ENCODE results near the gene C10orf120.
A peak's percentile ranks its signal among the peaks of the same experiment; 100 is the strongest.

DNA sequence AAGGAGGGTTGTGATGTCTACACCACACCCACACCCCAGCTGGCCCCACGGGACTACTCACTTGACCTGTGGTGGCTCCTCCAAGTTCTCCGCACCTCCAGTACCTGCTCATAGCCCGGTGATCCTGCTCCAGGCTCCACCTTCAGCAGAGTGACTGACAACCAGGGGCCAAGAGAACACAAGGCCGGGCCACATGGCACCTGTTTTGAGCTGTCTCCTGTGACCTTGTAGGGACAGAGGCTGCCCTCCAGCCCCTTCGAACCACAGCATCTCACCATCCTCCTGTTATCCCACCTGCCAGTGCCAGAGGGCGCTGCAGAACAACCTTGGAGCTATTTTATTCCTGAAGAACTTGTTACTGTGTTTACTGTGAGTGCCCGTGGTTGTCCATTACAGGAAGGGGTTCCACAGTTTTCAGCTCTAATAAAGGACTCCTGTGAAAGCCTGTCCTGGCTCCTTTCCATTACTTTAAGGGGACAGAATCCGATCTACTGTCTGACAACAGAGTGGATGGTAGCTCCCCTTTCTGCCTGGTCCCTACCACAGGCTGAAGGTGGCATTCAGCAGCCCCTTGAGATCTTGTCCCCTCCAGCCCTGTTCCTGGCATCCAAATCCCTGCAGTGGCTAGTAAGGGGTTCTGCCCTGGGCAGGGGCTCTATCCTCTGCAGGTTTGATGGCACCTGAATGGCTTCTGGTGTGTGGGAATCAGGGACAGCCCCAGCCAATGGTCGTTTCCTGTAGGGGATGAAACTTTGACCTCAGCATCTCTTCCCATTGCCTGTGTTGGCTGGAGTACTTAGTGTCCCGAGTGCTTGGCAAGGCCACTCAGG is 50.8 kb downstream of the C10orf120 start:
- TF ChIP-seq JUNB (IDR thresholded peaks at IDR 0.05; ENCODE audit: unreplicated experiment) = no peak
- TF ChIP-seq, protein P1, sequence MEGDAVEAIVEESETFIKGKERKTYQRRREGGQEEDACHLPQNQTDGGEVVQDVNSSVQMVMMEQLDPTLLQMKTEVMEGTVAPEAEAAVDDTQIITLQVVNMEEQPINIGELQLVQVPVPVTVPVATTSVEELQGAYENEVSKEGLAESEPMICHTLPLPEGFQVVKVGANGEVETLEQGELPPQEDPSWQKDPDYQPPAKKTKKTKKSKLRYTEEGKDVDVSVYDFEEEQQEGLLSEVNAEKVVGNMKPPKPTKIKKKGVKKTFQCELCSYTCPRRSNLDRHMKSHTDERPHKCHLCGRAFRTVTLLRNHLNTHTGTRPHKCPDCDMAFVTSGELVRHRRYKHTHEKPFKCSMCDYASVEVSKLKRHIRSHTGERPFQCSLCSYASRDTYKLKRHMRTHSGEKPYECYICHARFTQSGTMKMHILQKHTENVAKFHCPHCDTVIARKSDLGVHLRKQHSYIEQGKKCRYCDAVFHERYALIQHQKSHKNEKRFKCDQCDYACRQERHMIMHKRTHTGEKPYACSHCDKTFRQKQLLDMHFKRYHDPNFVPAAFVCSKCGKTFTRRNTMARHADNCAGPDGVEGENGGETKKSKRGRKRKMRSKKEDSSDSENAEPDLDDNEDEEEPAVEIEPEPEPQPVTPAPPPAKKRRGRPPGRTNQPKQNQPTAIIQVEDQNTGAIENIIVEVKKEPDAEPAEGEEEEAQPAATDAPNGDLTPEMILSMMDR (conservative IDR thresholded peaks at IDR 0.05; ENCODE audit: low read depth in 2 of 2) = peak; percentile 84 to 93
- no peak for TF ChIP-seq POLR2AphosphoS5 (IDR thresholded peaks at IDR 0.05; ENCODE audit: low read depth)
- TF ChIP-seq, protein P2, sequence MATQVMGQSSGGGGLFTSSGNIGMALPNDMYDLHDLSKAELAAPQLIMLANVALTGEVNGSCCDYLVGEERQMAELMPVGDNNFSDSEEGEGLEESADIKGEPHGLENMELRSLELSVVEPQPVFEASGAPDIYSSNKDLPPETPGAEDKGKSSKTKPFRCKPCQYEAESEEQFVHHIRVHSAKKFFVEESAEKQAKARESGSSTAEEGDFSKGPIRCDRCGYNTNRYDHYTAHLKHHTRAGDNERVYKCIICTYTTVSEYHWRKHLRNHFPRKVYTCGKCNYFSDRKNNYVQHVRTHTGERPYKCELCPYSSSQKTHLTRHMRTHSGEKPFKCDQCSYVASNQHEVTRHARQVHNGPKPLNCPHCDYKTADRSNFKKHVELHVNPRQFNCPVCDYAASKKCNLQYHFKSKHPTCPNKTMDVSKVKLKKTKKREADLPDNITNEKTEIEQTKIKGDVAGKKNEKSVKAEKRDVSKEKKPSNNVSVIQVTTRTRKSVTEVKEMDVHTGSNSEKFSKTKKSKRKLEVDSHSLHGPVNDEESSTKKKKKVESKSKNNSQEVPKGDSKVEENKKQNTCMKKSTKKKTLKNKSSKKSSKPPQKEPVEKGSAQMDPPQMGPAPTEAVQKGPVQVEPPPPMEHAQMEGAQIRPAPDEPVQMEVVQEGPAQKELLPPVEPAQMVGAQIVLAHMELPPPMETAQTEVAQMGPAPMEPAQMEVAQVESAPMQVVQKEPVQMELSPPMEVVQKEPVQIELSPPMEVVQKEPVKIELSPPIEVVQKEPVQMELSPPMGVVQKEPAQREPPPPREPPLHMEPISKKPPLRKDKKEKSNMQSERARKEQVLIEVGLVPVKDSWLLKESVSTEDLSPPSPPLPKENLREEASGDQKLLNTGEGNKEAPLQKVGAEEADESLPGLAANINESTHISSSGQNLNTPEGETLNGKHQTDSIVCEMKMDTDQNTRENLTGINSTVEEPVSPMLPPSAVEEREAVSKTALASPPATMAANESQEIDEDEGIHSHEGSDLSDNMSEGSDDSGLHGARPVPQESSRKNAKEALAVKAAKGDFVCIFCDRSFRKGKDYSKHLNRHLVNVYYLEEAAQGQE (IDR thresholded peaks at IDR 0.05; ENCODE audit: unreplicated experiment) = no peak
- no peak for TF ChIP-seq CREB1 (CRISPR knock-in tag; IDR thresholded peaks at IDR 0.05; ENCODE audit: low read depth)
- TF ChIP-seq EZH2 (IDR thresholded peaks at IDR 0.05; ENCODE audit: low read depth, unreplicated experiment) = no peak

Measured in GM23338 (cell line).